ENCODE measurements around the gene LYSMD1. TPM values are rescaled to one million over a fixed set of nuclear protein-coding genes. Genes with fewer than 3 reads are reported as not detected.
"Not testable (repeated sequence)": the region's sequence is repeated elsewhere in the genome, so short reads cannot be mapped to it uniquely, and the experiment has no call there.

Gene LYSMD1
- total RNA-seq (10 to 100 TPM; 12.6 to 20.3 (median 14.3) TPM), polyA plus RNA-seq (10 to 100 TPM; 14.3 to 15.5 TPM)
- long read RNA-seq, donor 1, partial matches to known transcripts: 0 of 4 reads
- long read RNA-seq, donor 1, other reads (novel, unspliced or antisense): 4 of 4 reads
- long read RNA-seq, donor 2, partial matches to known transcripts: 0 of 2 reads
- long read RNA-seq, donor 2, other reads (novel, unspliced or antisense): 0 of 2 reads
- long read RNA-seq, donor 3, partial matches to known transcripts: 0 of 3 reads
- long read RNA-seq, donor 3, other reads (novel, unspliced or antisense): 2 of 3 reads

GRCh38 chr1:151165738-151166504 lies at the start of gene LYSMD1, which contains the start of gene SCNM1:
Gene LYSMD1 (minus strand): TSS chr1:151165902. CDS start chr1:151165258, 644 bp downstream.
Gene SCNM1 (plus strand): TSS chr1:151166144. CDS start chr1:151166153, 9 bp downstream.
- Histone ChIP-seq H3K27me3 (no peaks in the 10 kb centered on the region), H3K9me3 (no peaks in the 10 kb centered on the region), H3K27ac (peak within 1 kb of the TSS; percentile 83 to 87), H3K4me1 (ENCODE audit: insufficient read depth) (peaks cover 7% of the 10 kb centered on the region), H3K36me3 (no peaks in the 10 kb centered on the region), H3K4me3 (peak within 1 kb of the TSS; percentile 64)
- intact Hi-C loops (cut with DNase I): no loop called here
- DNase-seq: peak; percentile 95 to 97 (median 96)
- 0 to 1% (median 0%) methylated on average over 38 of the region's 38 CpGs for WGBS, 3 donors
- peak in 1 of 3 donors; percentile 42 for TF ChIP-seq CTCF (IDR thresholded peaks at IDR 0.05)
- TF ChIP-seq POLR2A (IDR thresholded peaks at IDR 0.05): no peak
- TF ChIP-seq EP300 (IDR thresholded peaks at IDR 0.05): peak; percentile 72

DNA sequence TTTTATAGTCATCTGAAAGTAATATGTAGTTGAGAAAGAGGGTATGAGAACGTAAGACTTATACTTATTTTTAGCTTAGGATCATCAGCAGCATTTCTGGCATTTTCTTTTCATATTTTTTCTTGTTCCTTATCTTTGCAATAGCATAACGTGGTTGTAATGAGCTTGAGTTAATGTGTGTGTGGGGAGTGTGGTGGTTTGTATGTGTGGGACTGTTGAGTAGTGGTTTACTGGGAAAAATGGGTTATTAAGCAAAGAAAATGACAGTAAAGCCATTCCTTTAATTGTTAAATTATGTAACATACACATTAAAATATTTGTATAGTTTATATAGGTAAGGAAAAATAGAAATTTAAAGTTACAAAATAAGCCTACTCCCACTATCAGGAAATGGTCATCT lies 47.9 kb upstream of the LYSMD1 start:
- Histone ChIP-seq H3K36me3 (no peaks in the 10 kb centered on the region), H3K27me3 (no peaks in the 10 kb centered on the region), H3K4me1 (ENCODE audit: insufficient read depth) (no peaks in the 10 kb centered on the region), H3K9me3 (no peaks in the 10 kb centered on the region), H3K4me3 (no peak overlapping the region), H3K27ac (no peak overlapping the region)
- DNase-seq: no peak
- intact Hi-C loops (cut with DNase I): no loop called here
- TF ChIP-seq CTCF (IDR thresholded peaks at IDR 0.05) (no peak), EP300 (IDR thresholded peaks at IDR 0.05) (no peak), POLR2A (IDR thresholded peaks at IDR 0.05) (no peak)
- WGBS, 3 donors: 7% methylated on average over 2 of the region's 2 CpGs

DNA sequence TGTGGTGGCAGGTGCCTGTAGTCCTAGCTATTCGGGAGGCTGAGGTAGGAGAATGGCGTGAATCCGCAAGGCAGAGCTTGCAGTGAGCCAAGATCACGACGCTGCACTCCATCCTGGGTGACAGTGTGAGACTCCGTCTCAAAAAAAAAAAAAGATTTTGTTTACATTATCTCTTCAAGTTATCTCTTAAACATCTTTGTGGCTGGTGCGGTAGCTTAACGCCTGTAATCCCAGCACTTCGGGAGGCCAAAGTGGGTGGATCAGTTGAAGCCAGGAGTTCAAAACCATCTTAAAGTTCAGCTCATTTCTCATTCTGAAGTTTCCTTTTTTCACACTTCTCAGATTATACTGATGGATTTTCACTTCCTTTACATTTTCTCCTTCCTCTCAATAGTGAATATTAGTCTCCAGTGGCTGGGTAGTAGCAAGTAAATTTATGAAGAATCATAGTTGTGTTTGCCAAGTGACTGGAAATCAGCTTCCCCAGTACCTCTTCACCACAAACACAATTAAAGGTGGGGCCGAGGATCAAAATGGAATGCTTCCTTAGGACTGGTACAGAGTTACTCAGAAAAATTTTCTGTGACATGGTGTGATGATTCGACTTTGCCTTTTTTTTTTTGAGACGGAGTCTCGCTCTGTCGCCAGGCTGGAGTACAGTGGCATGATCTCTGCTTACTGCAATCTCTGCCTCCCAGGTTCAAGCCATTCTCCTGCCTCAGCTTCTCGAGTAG lies 46.4 kb upstream of the LYSMD1 start:
- H3K27ac ChIP-seq: no peak overlapping the region
- no peaks in the 10 kb centered on the region for H3K9me3 ChIP-seq
- DNase-seq: no peak
- no peak overlapping the region for H3K4me3 ChIP-seq
- H3K27me3 ChIP-seq: no peaks in the 10 kb centered on the region
- 87 to 88% (median 87%) methylated on average over 15 of the region's 15 CpGs for WGBS, 3 donors
- TF ChIP-seq POLR2A (IDR thresholded peaks at IDR 0.05): no peak
- TF ChIP-seq CTCF (IDR thresholded peaks at IDR 0.05): no peak
- no peak for TF ChIP-seq EP300 (IDR thresholded peaks at IDR 0.05)
- intact Hi-C loops (cut with DNase I): no loop called here
- H3K36me3 ChIP-seq: no peaks in the 10 kb centered on the region
- no peaks in the 10 kb centered on the region for H3K4me1 ChIP-seq (ENCODE audit: insufficient read depth)

DNA sequence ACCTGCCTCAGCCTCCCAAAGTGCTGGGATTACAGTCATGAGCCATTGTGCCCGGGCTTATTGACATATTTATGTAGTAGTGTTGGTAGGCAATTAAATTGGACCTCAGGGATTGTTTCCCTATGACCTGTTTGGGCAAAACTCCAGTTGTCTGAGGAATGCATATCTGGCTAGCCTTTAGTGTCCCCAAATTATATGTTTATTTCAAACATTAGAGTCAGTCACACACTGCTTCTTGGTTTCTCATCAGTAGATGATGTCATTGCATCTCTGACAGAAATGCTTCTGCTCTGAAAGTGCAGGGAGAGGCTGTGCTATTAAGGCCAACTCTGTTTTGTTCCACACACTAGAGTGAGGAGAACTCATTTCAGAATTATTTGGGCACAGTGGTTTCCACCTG lies 45.1 kb upstream of the LYSMD1 start:
- no peak for TF ChIP-seq EP300 (IDR thresholded peaks at IDR 0.05)
- no peak for TF ChIP-seq POLR2A (IDR thresholded peaks at IDR 0.05)
- TF ChIP-seq CTCF (IDR thresholded peaks at IDR 0.05): no peak
- Histone ChIP-seq H3K27me3 (no peaks in the 10 kb centered on the region), H3K4me1 (ENCODE audit: insufficient read depth) (no peaks in the 10 kb centered on the region), H3K4me3 (no peak overlapping the region), H3K9me3 (no peaks in the 10 kb centered on the region), H3K27ac (no peak overlapping the region), H3K36me3 (no peaks in the 10 kb centered on the region)
- 76 to 82% (median 81%) methylated on average over 1 of the region's 1 CpG for WGBS, 3 donors
- no peak for DNase-seq
- intact Hi-C loops (cut with DNase I): no loop called here

DNA sequence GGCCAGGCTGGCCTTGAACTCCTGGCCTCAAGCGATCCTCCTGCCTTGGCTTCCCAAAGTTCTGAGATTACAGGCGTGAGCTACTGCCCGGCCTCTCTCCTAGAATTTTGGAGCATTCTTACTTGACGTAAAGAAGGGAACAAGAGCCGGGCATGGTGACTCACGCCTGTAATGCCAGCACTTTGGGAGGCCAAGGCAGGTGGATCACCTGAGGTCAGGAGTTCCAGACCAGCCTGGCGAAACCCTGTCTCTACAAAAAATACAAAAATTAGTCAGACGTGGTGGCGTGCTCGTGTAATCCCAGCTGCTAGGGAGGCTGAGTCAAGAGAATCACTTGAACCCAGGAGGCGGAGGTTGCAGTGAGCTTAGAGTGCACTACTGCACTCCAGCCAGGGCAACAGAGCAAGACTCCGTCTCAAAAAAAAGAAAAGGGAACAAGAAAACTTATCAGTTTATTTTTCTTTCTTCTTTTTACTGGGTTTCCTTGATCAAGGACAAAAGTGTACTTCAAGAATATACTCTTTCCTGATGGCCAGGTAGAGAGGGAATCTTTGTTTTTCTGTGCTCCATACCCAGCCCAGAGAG lies 39.8 kb upstream of the LYSMD1 start:
- H3K9me3 ChIP-seq; H3K4me1 ChIP-seq (ENCODE audit: insufficient read depth); H3K27me3 ChIP-seq; H3K36me3 ChIP-seq; intact Hi-C loops (cut with DNase I); H3K4me3 ChIP-seq; DNase-seq; H3K27ac ChIP-seq: not testable (repeated sequence)
- 84 to 89% (median 88%) methylated on average over 12 of the region's 12 CpGs for WGBS, 3 donors
